Neural progenitor cell (in vitro differentiated cells): ENCODE results near the gene LUZP1. TPM values are rescaled to one million over a fixed set of nuclear protein-coding genes. Genes with fewer than 3 reads are reported as not detected.

Experiments
- DNase-seq: peaks from one replicate; pipeline ENCODE4 v3.0.0-alpha.2; 2016; ENCODE audit warnings: low spot score
- H2AFZ ChIP-seq: fragments of 200-600 bp; sonication (generic); replicated peaks from 2 replicates; pipeline ENCODE4 v1.6.1; 2016; ENCODE audit warnings: antibody characterized with exemption
- H3F3A ChIP-seq: fragments of 200-600 bp; sonication (generic); 2 replicates; pipeline ENCODE4 v1.6.1; 2016; ENCODE audit warnings: antibody characterized with exemption, low read depth
- H3K27ac ChIP-seq: fragments of 200-600 bp; sonication (generic); 2 replicates; pipeline ENCODE4 v1.5.1; 2016; ENCODE audit warnings: mild to moderate bottlenecking
- H3K27me3 ChIP-seq: fragments of 200-600 bp; sonication (generic); 2 replicates; pipeline ENCODE4 v1.6.1; 2016; ENCODE audit warnings: mild to moderate bottlenecking, moderate library complexity
- H3K36me3 ChIP-seq: fragments of 200-600 bp; sonication (generic); 2 replicates; pipeline ENCODE4 v1.5.1; 2016
- H3K4me1 ChIP-seq: fragments of 200-600 bp; sonication (generic); 2 replicates; pipeline ENCODE4 v1.6.1; 2016; ENCODE audit warnings: mixed run types
- H3K4me2 ChIP-seq: fragments of 200-600 bp; sonication (generic); 2 replicates; pipeline ENCODE4 v1.6.1; 2016
- H3K4me3 ChIP-seq: fragments of 200-600 bp; sonication (generic); 2 replicates; pipeline ENCODE4 v1.5.1; 2016
- H3K79me2 ChIP-seq: fragments of 200-600 bp; sonication (generic); 2 replicates; pipeline ENCODE4 v1.6.1; 2016; ENCODE audit warnings: low read depth
- H3K9ac ChIP-seq: fragments of 200-600 bp; sonication (generic); 2 replicates; pipeline ENCODE4 v1.6.1; 2016
- H3K9me3 ChIP-seq: fragments of 200-600 bp; sonication (generic); 2 replicates; pipeline ENCODE4 v1.5.1; 2016; ENCODE audit warnings: low read depth
- H4K20me1 ChIP-seq: fragments of 200-600 bp; sonication (generic); 2 replicates; pipeline ENCODE4 v1.6.1; 2016; ENCODE audit warnings: low read depth
- H3K27ac Mint-ChIP-seq: 3 replicates; pipeline ENCODE4 v1.8.0; 2021; ENCODE audit warnings: mixed read lengths
- H3K27me3 Mint-ChIP-seq: 2 replicates; pipeline ENCODE4 v1.8.0; 2022; ENCODE audit warnings: low read depth, mild to moderate bottlenecking, inconsistent platforms, moderate library complexity, mixed read lengths; ENCODE audit not compliant: insufficient read depth
- H3K36me3 Mint-ChIP-seq: 3 replicates; pipeline ENCODE4 v1.8.0; 2021; ENCODE audit warnings: mixed read lengths
- H3K4me1 Mint-ChIP-seq: 3 replicates; pipeline ENCODE4 v1.8.0; 2021; ENCODE audit warnings: mixed read lengths
- H3K4me3 Mint-ChIP-seq: 3 replicates; pipeline ENCODE4 v1.8.0; 2021; ENCODE audit warnings: mild to moderate bottlenecking, moderate library complexity, mixed read lengths
- H3K9me3 Mint-ChIP-seq: 3 replicates; pipeline ENCODE4 v1.8.0; 2020; ENCODE audit warnings: mixed read lengths
- CTCF ChIP-seq: fragments of 200-600 bp; sonication (generic); IDR thresholded peaks from 2 replicates; pipeline ENCODE4 v1.5.1; 2017; ENCODE audit warnings: antibody characterized with exemption, mild to moderate bottlenecking
- EZH2 ChIP-seq: fragments of 200-600 bp; sonication (generic); IDR thresholded peaks from 2 replicates; pipeline ENCODE4 v1.6.1; 2017; ENCODE audit warnings: antibody characterized with exemption, mild to moderate bottlenecking, moderate library complexity
- EZH2phosphoT487 ChIP-seq: fragments of 200-600 bp; sonication (generic); IDR thresholded peaks from 2 replicates; pipeline ENCODE4 v1.6.1; 2017; ENCODE audit warnings: antibody characterized with exemption
- total RNA-seq: library from RNA; depleted of rRNA; stranded (reverse); fragments of >200 nt; gene quantifications from 2 replicates; pipeline ENCODE4 v1.2.3, GENCODE V29; 2015; ENCODE audit warnings: low replicate concordance

LUZP1 gene
- total RNA-seq, 1 donor from 2014 or later: 39.1 TPM

- Histone ChIP-seq H3K79me2 (peaks cover 60% of the 10 kb centered on the region), H3K9ac (no peak overlapping the region)
Observed at GRCh38 chr1:23099171-23099536, 69.5 kb downstream of the LUZP1 start.

GRCh38 chr1:23098463-23099170, 70.0 kb downstream of the LUZP1 start:
- Mint-ChIP-seq H3K36me3 (peaks cover 21% of the 10 kb centered on the region), H3K4me1 (peaks cover 13% of the 10 kb centered on the region), H3K27me3 (no peaks in the 10 kb centered on the region), H3K27ac (no peak overlapping the region), H3K9me3 (no peaks in the 10 kb centered on the region), H3K4me3 (no peak overlapping the region)
- Histone ChIP-seq H3K36me3 (no peaks in the 10 kb centered on the region), H3K4me2 (no peak overlapping the region), H3K9me3 (no peaks in the 10 kb centered on the region), H3K79me2 (peaks cover 56% of the 10 kb centered on the region), H3K9ac (no peak overlapping the region), H3K27me3 (no peaks in the 10 kb centered on the region), H2AFZ (no peak overlapping the region), H3K27ac (no peak overlapping the region), H3K4me1 (peaks cover 17% of the 10 kb centered on the region), H3K4me3 (no peak overlapping the region), H4K20me1 (peaks cover 57% of the 10 kb centered on the region), H3F3A (peaks cover 6% of the 10 kb centered on the region)
- DNase-seq: peak; percentile 82
- TF ChIP-seq EZH2phosphoT487 (no peak), CTCF (peak; percentile 85)

More at GRCh38 chr1:23099171-23099536, 69.5 kb downstream of the LUZP1 start:
- no peak for DNase-seq
- Histone ChIP-seq H2AFZ (no peak overlapping the region), H4K20me1 (peaks cover 57% of the 10 kb centered on the region), H3F3A (peaks cover 6% of the 10 kb centered on the region), H3K4me3 (no peak overlapping the region), H3K27me3 (no peaks in the 10 kb centered on the region), H3K9me3 (no peaks in the 10 kb centered on the region), H3K4me2 (no peak overlapping the region), H3K36me3 (no peaks in the 10 kb centered on the region), H3K4me1 (peaks cover 17% of the 10 kb centered on the region), H3K27ac (no peak overlapping the region)
- Mint-ChIP-seq H3K36me3 (peaks cover 16% of the 10 kb centered on the region), H3K4me1 (peaks cover 13% of the 10 kb centered on the region), H3K9me3 (no peaks in the 10 kb centered on the region), H3K4me3 (no peak overlapping the region), H3K27me3 (no peaks in the 10 kb centered on the region), H3K27ac (no peak overlapping the region)
- TF ChIP-seq EZH2: no peak
- TF ChIP-seq EZH2phosphoT487: no peak
- no peak for TF ChIP-seq CTCF

- H3F3A ChIP-seq: peaks cover 6% of the 10 kb centered on the region
- H3K27me3 ChIP-seq: no peaks in the 10 kb centered on the region
- H3K9me3 Mint-ChIP-seq: no peaks in the 10 kb centered on the region
- peaks cover 47% of the 10 kb centered on the region for H4K20me1 ChIP-seq
- H2AFZ ChIP-seq: no peak overlapping the region
- H3K4me3 ChIP-seq: no peak overlapping the region
- H3K79me2 ChIP-seq: peaks cover 48% of the 10 kb centered on the region
- H3K27me3 Mint-ChIP-seq: no peaks in the 10 kb centered on the region
- no peak overlapping the region for H3K4me3 Mint-ChIP-seq
- no peak overlapping the region for H3K9ac ChIP-seq
- DNase-seq: no peak
- TF ChIP-seq CTCF (no peak), EZH2phosphoT487 (no peak), EZH2 (no peak)
- H3K4me2 ChIP-seq: no peak overlapping the region
- H3K4me1 Mint-ChIP-seq: peaks cover 8% of the 10 kb centered on the region
- H3K36me3 ChIP-seq: no peaks in the 10 kb centered on the region
- H3K27ac Mint-ChIP-seq: no peak overlapping the region
- peaks cover 27% of the 10 kb centered on the region for H3K36me3 Mint-ChIP-seq
- no peak overlapping the region for H3K27ac ChIP-seq
- peaks cover 16% of the 10 kb centered on the region for H3K4me1 ChIP-seq
- H3K9me3 ChIP-seq: no peaks in the 10 kb centered on the region
Observed at GRCh38 chr1:23097316-23097715, 71.3 kb downstream of the LUZP1 start.
